Lower leg skin (tissue), 3 donors: ENCODE results near the gene SRSF4.

Experiments used
- CTCF ChIP-seq, 3 donors: fragments of 450-650 bp; IDR thresholded peaks; one replicate each; pipeline ENCODE4 v1.5.1; 2016; ENCODE audit warnings: antibody characterized with exemption in 3 of 3, mild to moderate bottlenecking in 3 of 3, moderate library complexity in 2 of 3
- POLR2A ChIP-seq, 2 donors: fragments of 450-650 bp; IDR thresholded peaks; one replicate each; pipeline ENCODE4 v1.6.1; 2016 to 2017; ENCODE audit warnings: antibody characterized with exemption in 2 of 2, mild to moderate bottlenecking in 1 of 2, moderate library complexity in 1 of 2

DNA sequence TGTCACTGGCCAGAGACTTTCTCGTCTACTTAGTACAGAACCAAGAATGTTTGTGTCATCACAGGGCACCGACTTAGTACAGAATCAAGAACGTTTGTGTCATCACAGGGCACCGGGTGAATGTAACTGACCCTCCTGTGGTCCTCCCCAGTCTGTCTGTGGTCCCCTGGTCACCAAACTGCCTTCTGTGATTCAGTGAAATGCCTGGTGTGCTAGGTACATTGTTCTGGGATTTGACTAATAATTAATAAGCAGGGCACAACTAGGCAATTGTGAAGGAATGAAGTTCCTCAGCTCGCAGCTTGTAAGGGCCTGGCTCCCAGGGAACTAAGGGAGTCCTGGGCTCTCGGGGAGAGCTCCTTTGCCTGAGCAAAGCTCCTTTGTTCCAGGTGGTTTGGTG is 41.8 kb upstream of the SRSF4 start:
- TF ChIP-seq CTCF (IDR thresholded peaks at IDR 0.05) (no peak), POLR2A (IDR thresholded peaks at IDR 0.05) (no peak)
